GM19023 (cell line): ENCODE measurements around the gene AGPS.
"Not testable (repeated sequence)": the region's sequence is repeated elsewhere in the genome, so short reads cannot be mapped to it uniquely, and the experiment has no call there.

Experiments
- ATAC-seq: cut with Tn5 transposase; IDR thresholded peaks from one replicate; pipeline ENCODE4 v1.9.1; 2021; ENCODE audit warnings: mild to moderate bottlenecking, moderate library complexity; ENCODE audit not compliant: unreplicated experiment

AGPS gene

GRCh38 chr2:177383935-177384334, 8.6 kb upstream of the AGPS start:
- ATAC-seq = no peak

DNA sequence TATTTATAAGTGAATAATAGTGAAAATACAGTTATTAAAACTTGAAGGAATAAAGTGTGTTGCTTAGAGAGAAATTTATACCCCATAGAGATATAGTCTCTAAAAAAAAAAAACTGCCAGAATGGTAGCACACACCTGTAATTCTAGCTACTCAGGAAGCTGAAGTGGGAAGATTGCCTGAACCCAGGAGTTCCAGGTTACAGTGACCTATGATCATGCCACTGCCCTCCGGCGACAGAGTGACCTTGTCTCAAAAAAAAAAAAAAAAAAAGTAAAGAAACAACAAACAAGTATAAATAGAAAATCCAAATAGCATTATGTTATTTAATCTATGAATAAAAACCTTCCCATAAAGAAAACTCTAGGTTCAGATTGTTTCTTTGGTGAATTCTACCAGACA, 7.4 kb upstream of the AGPS start:
- ATAC-seq = no peak

DNA sequence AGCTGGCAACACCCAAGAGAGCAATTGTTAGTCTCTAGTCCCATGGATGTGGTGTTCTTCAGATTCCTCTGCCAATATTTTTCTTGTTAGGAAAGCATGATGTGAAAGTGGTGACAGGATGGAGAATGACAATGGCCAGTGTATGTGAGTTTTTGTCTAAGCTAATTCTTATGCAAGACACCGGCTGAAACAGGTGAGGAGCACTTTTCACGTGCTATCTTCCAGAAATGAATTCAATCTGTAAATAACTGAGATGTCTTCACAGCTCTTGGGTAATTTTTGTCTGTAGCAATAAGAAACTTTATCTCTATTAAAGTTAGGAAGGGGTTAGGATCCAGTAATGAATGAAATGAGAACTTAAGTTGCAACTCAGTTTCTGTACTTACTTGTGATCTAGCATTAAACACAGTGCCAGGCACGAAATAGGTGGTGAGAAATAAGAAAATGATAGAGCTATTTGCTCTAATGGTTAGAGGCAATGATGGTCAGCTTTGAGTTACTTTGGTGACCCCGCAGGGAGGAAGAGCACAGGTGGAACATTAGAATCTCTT, 676 bp upstream of the AGPS start:
- ATAC-seq = no peak

DNA sequence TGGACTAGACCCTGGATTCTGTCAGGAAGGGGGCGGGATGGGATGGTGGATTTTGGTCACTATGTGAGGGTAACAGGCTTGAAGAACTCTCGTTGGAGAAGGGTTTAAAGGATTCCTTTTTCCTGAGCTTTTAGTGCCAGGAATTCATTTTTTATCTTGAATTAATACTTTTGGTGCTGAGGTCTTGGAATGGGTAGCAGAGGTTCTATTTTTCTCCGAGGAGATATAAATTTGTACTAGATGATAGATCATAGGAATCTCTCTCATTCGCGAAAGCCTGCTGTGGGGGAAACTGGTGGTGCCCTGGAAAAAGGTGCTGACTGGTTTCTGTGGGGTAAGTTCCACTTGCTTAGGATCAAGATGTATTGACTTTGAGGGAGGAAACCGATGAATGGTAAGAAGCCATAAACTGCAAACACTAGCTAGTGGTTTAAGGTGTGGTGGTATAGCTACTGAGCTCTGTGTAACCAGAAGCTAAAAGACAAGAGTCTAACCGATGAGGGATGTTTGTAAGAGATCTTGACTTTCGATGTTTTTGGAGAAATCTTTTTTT, 706 bp downstream of the AGPS start:
- no peak for ATAC-seq

DNA sequence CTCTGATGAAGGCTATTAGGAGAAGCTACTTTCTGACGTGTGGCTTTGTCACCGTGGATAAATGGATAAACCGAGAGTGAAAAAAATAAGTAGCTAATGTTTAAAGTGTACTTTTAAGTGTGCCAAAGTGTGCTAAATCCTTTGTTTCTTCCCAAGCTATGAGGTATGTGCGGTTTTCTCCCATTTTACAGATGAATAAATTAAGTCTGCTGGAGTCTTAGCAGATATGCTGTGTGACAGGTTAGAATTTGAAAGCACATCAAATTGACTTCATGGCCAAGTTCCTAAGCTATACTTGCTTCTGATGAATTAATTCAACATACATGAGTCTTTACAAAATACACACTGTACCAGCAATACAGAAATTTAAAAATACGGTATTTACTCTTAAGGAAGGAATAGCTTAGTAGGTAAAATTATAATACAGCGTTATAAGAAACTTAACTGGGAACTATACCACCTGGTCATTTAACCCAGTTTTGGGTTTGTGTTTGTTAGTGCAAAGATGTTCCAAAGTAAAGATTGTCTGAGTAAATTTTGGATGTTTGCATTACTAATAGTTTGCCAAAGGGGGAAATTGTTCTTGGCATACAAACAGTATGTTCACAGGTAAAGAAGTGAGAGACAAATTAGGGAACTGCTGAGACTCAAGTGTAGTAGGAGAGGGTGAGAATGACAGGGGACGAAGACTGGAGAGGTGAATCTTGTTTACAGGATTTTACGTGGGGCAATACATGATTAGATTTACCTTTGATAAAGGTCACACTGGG, 1.4 kb downstream of the AGPS start:
- ATAC-seq = no peak

DNA sequence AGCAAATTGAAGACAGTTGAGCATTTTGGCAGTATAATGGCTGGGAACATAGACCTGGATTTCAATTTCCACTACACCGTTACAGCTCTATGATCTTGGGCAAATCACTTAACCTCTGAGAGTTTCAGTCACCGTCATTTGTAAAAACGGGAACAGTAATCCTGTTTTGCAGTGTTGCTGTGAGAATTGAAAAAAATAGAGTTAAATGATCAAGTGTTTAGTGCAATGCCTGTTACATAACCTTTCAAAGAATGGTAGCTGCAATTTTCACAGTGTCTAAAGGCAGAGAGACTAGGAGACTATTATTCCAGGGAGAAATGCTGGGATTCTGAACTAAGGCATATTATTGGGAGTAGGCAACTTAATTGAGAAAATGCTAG, 2.0 kb downstream of the AGPS start:
- no peak for ATAC-seq

DNA sequence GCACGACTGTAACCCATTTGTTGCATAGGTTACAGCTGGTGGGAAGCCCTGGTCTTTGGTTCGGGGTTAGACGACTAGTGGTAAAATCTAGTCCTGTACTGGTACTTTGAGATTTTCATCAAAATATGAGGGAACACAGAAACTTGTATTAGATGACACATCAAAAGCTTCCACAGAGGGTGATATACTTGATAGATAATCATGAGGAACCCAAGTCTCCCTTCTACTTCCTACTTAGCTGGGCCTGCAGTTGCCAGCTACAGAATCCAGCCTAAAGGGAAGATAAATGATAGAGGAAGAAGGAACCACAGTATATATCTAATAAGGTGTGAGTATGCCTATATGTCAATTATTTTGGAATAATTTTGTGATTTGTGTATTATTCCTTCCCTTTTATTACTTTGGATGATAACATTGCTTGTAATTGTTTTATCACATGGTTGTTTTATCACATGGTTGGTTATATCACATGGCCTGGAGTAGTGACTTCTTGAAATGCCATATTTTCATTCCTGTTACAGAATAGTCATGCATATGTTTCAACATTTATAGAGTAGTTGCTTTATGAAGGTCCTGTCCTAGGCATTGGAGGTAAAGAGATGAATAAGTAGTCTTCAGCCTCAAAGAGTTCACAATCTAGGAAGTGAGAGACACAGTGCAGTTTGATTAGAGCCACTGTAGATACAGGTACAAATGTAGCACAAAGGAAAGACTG, 2.9 kb downstream of the AGPS start:
- ATAC-seq = no peak

GRCh38 chr2:177396703-177397460, 4.3 kb downstream of the AGPS start:
- no peak for ATAC-seq

DNA sequence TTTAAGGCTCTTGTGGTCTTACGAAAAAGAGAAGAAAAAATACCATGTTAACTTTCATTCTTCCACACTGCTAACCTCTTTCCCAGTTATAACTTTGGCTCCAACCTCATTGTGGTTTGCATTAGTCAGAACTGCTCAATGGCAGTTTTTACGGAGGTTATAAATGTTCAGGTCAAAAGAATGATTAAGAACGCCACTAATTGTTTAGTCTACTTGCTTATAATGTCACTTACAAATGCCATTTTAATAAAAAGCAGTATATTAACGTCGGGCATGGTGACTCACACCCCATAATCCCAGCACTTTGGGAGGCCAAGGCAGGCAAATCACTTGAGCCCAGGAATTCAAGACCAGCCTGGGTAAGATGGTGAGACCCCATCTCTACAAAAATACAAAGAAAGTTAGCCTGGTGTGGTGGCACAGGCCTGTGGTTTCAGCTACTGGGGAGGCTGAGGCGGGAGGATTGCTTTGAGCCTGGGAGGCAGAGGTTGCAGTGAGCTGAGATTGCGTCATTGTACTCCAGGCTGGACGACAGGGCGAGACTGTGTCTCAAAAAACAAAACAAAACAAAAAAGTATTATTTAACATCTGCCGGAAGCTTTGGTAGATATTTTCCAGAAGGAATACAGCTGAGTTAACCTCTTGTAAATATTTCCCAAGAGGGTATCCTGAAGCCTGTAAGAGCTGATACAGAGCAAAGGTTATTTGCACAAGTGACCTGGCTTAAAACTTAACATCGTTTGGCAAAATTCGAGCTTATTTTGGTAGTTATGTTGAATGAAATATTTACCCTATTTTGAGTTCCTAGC, 5.1 kb downstream of the AGPS start:
- no peak for ATAC-seq

GRCh38 chr2:177398290-177398683, 5.7 kb downstream of the AGPS start:
- no peak for ATAC-seq

- no peak for ATAC-seq
These were observed 6.2 kb downstream of the AGPS start for GRCh38 chr2:177398791-177399190.

DNA sequence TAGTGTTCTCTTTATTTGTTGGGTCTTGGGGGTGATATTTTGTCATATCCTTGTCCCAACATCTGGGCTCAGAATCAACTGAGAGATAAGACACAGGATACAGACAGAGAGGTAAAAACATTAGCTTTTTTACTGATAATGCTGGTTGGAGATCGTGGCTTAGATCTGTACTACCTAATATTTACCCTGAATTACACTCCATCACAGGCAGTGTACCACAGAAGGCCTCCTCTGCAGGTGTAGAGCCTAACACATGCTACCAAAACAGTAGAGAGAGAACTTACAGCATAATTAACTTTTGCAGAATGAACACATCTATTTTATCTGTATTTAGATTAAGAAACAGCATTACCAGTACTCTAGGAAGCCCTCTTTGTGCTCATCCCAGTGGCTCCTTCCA, 6.8 kb downstream of the AGPS start:
- ATAC-seq = no peak

GRCh38 chr2:177400337-177400923, 7.9 kb downstream of the AGPS start:
- no peak for ATAC-seq

DNA sequence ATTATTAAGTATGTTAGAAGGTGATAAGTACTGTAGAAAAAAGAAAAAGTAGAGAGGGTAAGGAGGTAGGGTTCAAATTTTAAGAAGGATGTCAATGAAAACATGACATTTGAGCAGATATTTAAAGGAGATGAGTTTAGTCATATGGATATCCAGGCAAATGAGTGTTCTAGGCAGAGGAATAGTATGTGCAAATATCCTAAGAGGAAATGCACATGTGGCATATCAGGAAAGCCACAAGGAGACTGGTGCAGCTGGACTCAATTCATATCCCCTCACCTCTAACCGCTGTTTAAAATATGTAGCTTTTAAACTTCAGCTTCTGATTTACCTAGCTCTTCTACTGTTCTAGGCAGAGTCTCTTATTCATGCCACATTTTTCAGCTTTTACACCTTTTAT, 9.5 kb downstream of the AGPS start:
- no peak for ATAC-seq

GRCh38 chr2:177403838-177404237, 11.3 kb downstream of the AGPS start:
- ATAC-seq = no peak

- ATAC-seq = no peak
These were observed 11.7 kb downstream of the AGPS start for GRCh38 chr2:177404243-177404642.

GRCh38 chr2:177405029-177405692, 12.6 kb downstream of the AGPS start:
- ATAC-seq = no peak

DNA sequence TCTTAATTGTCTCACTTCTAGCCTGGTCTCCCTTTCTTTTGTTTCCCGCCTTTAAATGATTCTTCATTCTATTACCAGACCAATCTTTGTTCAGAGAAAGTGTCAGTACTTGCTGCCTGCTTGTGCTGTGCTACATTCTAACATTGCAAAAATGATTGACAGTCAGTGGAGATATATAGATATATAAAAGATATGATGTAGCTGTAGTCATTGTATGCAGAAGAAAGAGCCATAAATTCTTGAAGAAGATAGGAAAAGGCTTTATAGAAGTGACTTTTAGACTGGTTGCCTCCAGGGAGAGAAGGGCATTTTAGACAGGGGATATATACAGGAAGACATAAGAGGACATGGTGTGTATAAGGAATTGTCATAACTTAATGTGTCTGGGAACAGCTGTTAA, 13.6 kb downstream of the AGPS start:
- no peak for ATAC-seq

GRCh38 chr2:177407031-177407430, 14.5 kb downstream of the AGPS start:
- ATAC-seq = no peak

DNA sequence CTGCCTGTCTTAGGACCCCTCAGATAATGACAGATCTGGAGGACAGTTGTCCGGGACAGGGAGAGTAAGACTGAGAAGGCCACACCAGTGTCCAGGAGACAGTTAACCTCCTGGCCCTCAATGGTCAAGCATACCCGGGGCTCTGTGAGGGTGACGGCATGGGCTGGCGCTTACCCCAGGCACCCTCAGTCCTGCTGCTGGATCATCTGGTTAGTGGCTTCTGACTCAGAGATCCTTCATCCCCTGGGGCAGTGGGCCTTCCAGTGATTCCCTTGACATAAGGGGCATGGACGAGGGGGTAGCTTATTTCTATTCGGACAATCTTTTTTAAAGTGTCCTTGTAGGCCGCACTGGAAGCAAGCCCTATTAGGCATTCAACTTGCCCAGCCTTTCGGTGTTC, 18.1 kb downstream of the AGPS start:
- ATAC-seq = not testable (repeated sequence)
